RWPE2 (cell line): ENCODE measurements around the gene ARHGAP26.

Experiments
- ATAC-seq: fragments of 200-7000 bp; cut with Tn5 transposase; 3 replicates; pipeline ENCODE4 v1.9.1; 2021; ENCODE audit warnings: low read depth
- DNase-seq: peaks from one replicate; pipeline ENCODE4 v3.0.0-alpha.2; 2020; ENCODE audit warnings: low spot score
- H3K27ac ChIP-seq: fragments of 450-650 bp; 2 replicates; pipeline ENCODE4 v1.5.1; 2017; ENCODE audit warnings: mild to moderate bottlenecking; ENCODE audit not compliant: poor library complexity, severe bottlenecking
- H3K27me3 ChIP-seq: fragments of 250-450 bp; sonication (Bioruptor Pico); 2 replicates; pipeline ENCODE4 v1.5.1; 2021; ENCODE audit warnings: mild to moderate bottlenecking, moderate library complexity; ENCODE audit not compliant: insufficient read depth, poor library complexity, severe bottlenecking
- H3K36me3 ChIP-seq: fragments of 250-450 bp; sonication (Bioruptor Pico); 2 replicates; pipeline ENCODE4 v1.5.1; 2020; ENCODE audit warnings: low read depth, mild to moderate bottlenecking, moderate library complexity
- H3K4me1 ChIP-seq: fragments of 250-450 bp; sonication (Bioruptor Pico); 2 replicates; pipeline ENCODE4 v1.5.1; 2021; ENCODE audit warnings: mild to moderate bottlenecking, moderate library complexity; ENCODE audit not compliant: insufficient read depth, poor library complexity, severe bottlenecking
- H3K4me3 ChIP-seq: fragments of 250-450 bp; sonication (Bioruptor Pico); 2 replicates; pipeline ENCODE4 v1.5.1; 2021; ENCODE audit warnings: mild to moderate bottlenecking, moderate library complexity; ENCODE audit not compliant: severe bottlenecking
- H3K9me3 ChIP-seq: fragments of 250-450 bp; sonication (Bioruptor Pico); 2 replicates; pipeline ENCODE4 v1.5.1; 2021; ENCODE audit warnings: mild to moderate bottlenecking, moderate library complexity; ENCODE audit not compliant: severe bottlenecking
- TF ChIP-seq, protein P1 (sequence below): fragments of 450-650 bp; IDR thresholded peaks from one replicate; pipeline ENCODE4 v1.5.1; 2017; ENCODE audit warnings: mild to moderate bottlenecking, moderate library complexity; ENCODE audit not compliant: poor library complexity, severe bottlenecking

Gene ARHGAP26

DNA sequence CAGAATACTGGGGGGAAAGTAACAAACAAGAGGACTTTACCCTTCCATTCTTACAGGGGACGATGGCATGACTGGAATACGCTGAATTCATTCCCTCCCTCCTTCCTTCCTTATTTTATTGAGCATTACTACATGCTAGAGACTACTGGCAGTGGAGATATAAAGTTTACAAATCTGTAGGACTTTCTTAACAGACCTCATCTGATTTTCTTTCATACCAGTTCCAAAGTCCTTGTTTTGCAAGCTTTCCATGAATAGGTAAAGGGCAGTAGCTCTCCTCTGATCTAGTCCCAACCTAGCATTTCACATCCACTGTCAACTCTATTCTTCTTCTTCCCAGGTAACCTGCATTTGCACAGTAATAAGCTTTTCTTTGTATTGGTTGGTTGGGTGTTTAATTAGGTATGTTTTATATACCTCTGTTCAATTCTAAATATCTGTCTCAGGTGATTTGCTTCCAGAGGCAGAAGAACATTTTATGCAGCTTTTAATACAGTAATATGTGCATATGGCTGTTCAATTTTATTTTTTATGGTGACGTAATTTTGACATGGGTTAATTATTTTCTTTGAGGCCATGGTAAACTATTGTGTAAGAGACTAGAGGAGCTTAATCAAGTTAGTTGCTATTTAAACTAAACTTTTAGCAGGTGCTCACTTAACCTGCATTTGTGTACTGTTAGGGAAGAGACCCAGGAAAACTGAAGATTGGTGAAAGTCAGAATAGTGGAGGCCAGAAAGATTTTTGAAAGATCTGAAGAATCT is 150.9 kb downstream of the ARHGAP26 start:
- H3K4me1 ChIP-seq = peaks cover 10% of the 10 kb centered on the region
- H3K27me3 ChIP-seq = no peaks in the 10 kb centered on the region
- H3K4me3 ChIP-seq = no peak overlapping the region
- H3K36me3 ChIP-seq = no peaks in the 10 kb centered on the region; the same call in none of the 2 replicates
- H3K27ac ChIP-seq = no peak overlapping the region
- no peaks in the 10 kb centered on the region for H3K9me3 ChIP-seq
- TF ChIP-seq, protein P1, sequence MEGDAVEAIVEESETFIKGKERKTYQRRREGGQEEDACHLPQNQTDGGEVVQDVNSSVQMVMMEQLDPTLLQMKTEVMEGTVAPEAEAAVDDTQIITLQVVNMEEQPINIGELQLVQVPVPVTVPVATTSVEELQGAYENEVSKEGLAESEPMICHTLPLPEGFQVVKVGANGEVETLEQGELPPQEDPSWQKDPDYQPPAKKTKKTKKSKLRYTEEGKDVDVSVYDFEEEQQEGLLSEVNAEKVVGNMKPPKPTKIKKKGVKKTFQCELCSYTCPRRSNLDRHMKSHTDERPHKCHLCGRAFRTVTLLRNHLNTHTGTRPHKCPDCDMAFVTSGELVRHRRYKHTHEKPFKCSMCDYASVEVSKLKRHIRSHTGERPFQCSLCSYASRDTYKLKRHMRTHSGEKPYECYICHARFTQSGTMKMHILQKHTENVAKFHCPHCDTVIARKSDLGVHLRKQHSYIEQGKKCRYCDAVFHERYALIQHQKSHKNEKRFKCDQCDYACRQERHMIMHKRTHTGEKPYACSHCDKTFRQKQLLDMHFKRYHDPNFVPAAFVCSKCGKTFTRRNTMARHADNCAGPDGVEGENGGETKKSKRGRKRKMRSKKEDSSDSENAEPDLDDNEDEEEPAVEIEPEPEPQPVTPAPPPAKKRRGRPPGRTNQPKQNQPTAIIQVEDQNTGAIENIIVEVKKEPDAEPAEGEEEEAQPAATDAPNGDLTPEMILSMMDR = no peak
- no peak for ATAC-seq
- DNase-seq = no peak

DNA sequence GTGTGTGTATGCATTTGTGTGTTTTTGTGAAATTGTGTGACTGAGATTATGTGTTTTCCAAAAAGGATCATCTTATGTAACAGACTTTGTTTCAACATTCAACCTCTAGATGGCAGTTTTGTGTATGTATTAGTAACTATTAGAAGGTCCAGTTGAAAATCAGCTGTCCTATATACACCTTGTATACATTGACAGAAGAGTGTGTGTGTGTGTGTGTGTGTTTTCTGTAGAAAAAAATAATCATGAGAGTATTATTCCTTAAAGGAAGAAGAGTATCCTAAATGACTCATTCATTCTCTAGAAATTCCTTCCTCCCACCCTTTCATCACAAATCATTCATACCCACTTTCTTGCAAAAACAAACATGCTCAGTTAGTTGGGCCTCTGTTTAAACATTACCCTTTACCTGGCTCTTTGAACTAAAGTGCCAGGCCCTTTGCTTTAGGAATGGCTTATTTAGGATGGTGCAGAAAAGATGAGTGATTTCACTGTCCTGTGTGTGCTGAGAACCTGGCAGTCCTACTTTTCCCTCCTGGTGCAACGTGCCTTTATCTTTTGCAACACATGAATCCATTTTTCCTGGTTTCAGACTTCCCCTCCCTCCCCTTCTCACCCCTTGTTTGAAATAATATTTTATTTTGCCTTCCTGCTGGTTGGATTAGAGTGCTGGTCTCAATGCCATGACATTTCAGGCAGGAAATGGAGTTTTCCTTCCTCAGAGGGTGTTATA is 152.2 kb downstream of the ARHGAP26 start:
- no peaks in the 10 kb centered on the region; the same call in 1 of the 2 replicates for H3K36me3 ChIP-seq
- H3K4me1 ChIP-seq = peaks cover 13% of the 10 kb centered on the region
- no peak overlapping the region for H3K4me3 ChIP-seq
- ATAC-seq (peak; percentile 67), DNase-seq (no peak)
- peak overlapping the region; percentile 42 for H3K27ac ChIP-seq
- H3K9me3 ChIP-seq = no peaks in the 10 kb centered on the region
- TF ChIP-seq, protein P1 = peak; percentile 86
- no peaks in the 10 kb centered on the region for H3K27me3 ChIP-seq

DNA sequence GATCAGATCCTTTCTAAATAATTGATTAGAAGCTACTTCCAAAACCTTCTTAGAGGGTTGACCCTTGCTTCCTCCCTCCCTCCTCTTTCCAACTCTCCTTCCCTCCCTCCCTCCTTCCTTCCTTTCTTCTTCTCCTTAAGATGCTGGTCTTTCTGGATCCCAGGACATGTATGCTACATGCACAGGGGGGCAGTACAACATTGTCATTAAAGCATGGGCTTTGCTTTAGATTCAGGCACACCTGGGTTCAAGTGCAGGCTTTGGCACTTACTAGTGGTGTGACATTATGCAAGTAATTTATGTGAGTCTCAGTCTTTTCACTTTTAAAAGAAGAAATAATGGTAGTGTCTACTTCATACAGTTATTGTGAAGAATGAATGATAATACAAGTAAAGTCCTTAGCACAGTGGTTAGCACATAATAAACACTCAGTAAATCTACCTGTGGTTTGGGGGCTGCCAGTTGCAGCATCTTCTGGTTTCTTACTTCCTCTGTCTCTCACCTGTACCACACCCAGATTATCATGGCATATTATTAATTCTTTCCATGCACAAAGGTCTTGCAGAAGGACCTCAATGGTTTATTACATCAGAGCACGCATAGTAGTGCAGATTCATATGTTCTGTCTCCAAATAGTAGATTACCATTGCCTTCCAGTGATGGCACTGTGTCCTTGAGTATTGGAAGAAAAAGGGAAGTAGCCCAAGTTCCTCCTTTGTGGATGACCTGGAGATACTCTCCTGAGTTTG is 154.1 kb downstream of the ARHGAP26 start:
- ATAC-seq (no peak), DNase-seq (no peak)
- H3K27ac ChIP-seq = no peak overlapping the region
- no peaks in the 10 kb centered on the region; the same call in 1 of the 2 replicates for H3K36me3 ChIP-seq
- no peak overlapping the region for H3K4me3 ChIP-seq
- H3K9me3 ChIP-seq = no peaks in the 10 kb centered on the region
- no peaks in the 10 kb centered on the region for H3K27me3 ChIP-seq
- peaks cover 13% of the 10 kb centered on the region for H3K4me1 ChIP-seq
- TF ChIP-seq, protein P1 = peak; percentile 58

DNA sequence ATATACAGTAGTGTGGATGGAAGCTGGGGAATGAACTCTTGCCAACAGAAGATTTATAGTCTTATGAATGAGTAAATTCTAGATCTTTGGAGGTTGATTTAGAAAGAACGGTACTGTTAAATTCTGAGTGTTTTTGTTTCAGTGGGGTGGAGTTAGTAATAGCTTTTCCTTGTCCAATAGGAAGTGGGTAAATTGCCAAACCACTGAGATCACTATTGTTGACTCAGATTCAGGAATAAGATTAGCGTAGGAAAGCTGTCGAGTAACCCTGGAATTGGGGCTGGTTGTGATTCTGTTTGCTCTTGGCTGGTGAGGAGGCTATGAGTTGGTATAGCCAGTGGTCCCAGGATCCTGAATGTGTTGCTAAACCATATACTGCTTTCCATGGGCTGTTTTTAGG is 155.6 kb downstream of the ARHGAP26 start:
- Histone ChIP-seq H3K27me3 (no peaks in the 10 kb centered on the region), H3K9me3 (no peaks in the 10 kb centered on the region), H3K4me1 (peaks cover 13% of the 10 kb centered on the region), H3K27ac (no peak overlapping the region), H3K4me3 (no peak overlapping the region), H3K36me3 (no peaks in the 10 kb centered on the region; the same call in 1 of the 2 replicates)
- peak; percentile 80 for ATAC-seq
- TF ChIP-seq, protein P1 = no peak
- DNase-seq = no peak
